GM23338 (cell line): ENCODE measurements around the gene YJEFN3. TPM values are rescaled to one million over a fixed set of nuclear protein-coding genes. Genes with fewer than 3 reads are reported as not detected.

ENCODE experiments used
- ATAC-seq: fragments of 200-7000 bp; cut with Tn5 transposase; 3 replicates; pipeline ENCODE4 v1.9.1; 2020
- DNase-seq: peaks from one replicate; pipeline ENCODE4 v3.0.0-alpha.2; 2015; ENCODE audit warnings: low spot score
- H2AFZ ChIP-seq: fragments of 200-600 bp; sonication (generic); 2 replicates; pipeline ENCODE4 v1.8.0; 2016; ENCODE audit warnings: antibody characterized with exemption, mild to moderate bottlenecking, moderate library complexity
- H3F3A ChIP-seq: fragments of 200-600 bp; sonication (generic); replicated peaks from 2 replicates; pipeline ENCODE4 v1.8.0; 2017; ENCODE audit warnings: antibody characterized with exemption, mixed run types, low read depth
- H3K27ac ChIP-seq: fragments of 200-600 bp; sonication (generic); 2 replicates; pipeline ENCODE4 v1.6.1; 2016; ENCODE audit warnings: low read depth
- H3K27me3 ChIP-seq: fragments of 200-600 bp; sonication (generic); 2 replicates; pipeline ENCODE4 v1.8.0; 2016; ENCODE audit warnings: mild to moderate bottlenecking, mixed run types, moderate library complexity; ENCODE audit not compliant: insufficient read depth
- H3K36me3 ChIP-seq: fragments of 200-600 bp; sonication (generic); 2 replicates; pipeline ENCODE4 v1.8.0; 2016; ENCODE audit warnings: mild to moderate bottlenecking; ENCODE audit not compliant: insufficient read depth
- H3K4me1 ChIP-seq: fragments of 200-600 bp; sonication (generic); 2 replicates; pipeline ENCODE4 v1.8.0; 2016; ENCODE audit warnings: mild to moderate bottlenecking, moderate library complexity; ENCODE audit not compliant: insufficient read depth
- H3K4me2 ChIP-seq: fragments of 200-600 bp; sonication (generic); 2 replicates; pipeline ENCODE4 v1.7.1; 2017; ENCODE audit warnings: mixed run types
- H3K4me3 ChIP-seq: fragments of 200-600 bp; sonication (generic); 2 replicates; pipeline ENCODE4 v1.6.1; 2016; ENCODE audit warnings: mixed run types
- H3K79me2 ChIP-seq: fragments of 200-600 bp; sonication (generic); replicated peaks from 2 replicates; pipeline ENCODE4 v1.8.0; 2017; ENCODE audit warnings: mild to moderate bottlenecking; ENCODE audit not compliant: insufficient read depth
- H3K9me2 ChIP-seq: fragments of 200-600 bp; sonication (generic); 2 replicates; pipeline ENCODE4 v1.8.0; 2017; ENCODE audit not compliant: insufficient read depth
- H4K20me1 ChIP-seq: fragments of 200-600 bp; sonication (generic); replicated peaks from 2 replicates; pipeline ENCODE4 v1.8.0; 2017; ENCODE audit warnings: mild to moderate bottlenecking; ENCODE audit not compliant: insufficient read depth
- H3K27ac Mint-ChIP-seq: 2 replicates; pipeline ENCODE4 v1.8.0; 2020; ENCODE audit warnings: inconsistent platforms, mild to moderate bottlenecking, moderate library complexity, mixed read lengths
- H3K27me3 Mint-ChIP-seq: 3 replicates; pipeline ENCODE4 v1.8.0; 2022; ENCODE audit warnings: low read depth, mild to moderate bottlenecking, moderate library complexity, mixed read lengths, inconsistent platforms; ENCODE audit not compliant: insufficient read depth, poor library complexity
- H3K36me3 Mint-ChIP-seq: 3 replicates; pipeline ENCODE4 v1.8.0; 2021; ENCODE audit warnings: low read depth, mild to moderate bottlenecking, inconsistent platforms, moderate library complexity, mixed read lengths
- H3K4me1 Mint-ChIP-seq: 3 replicates; pipeline ENCODE4 v1.8.0; 2020; ENCODE audit warnings: mild to moderate bottlenecking, inconsistent platforms, mixed read lengths
- H3K4me3 Mint-ChIP-seq: 3 replicates; pipeline ENCODE4 v1.8.0; 2021; ENCODE audit warnings: moderate library complexity, mild to moderate bottlenecking, inconsistent platforms, mixed read lengths
- H3K9me3 Mint-ChIP-seq: 3 replicates; pipeline ENCODE4 v1.8.0; 2020; ENCODE audit warnings: moderate library complexity, mild to moderate bottlenecking, inconsistent platforms, mixed read lengths
- CREB1 ChIP-seq: fragments of 250-450 bp; sonication (Bioruptor Pico); IDR thresholded peaks from 2 replicates; pipeline ENCODE4 v1.5.0; 2020; ENCODE audit warnings: low read depth, mild to moderate bottlenecking, moderate library complexity
- ETS1 ChIP-seq: IDR thresholded peaks from 2 replicates; pipeline ENCODE4 v1.6.1; 2016; ENCODE audit warnings: antibody characterized with exemption
- EZH2 ChIP-seq: fragments of 200-600 bp; sonication (generic); IDR thresholded peaks from one replicate; pipeline ENCODE4 v1.8.0; 2017; ENCODE audit warnings: antibody characterized with exemption, mild to moderate bottlenecking, low read depth; ENCODE audit not compliant: unreplicated experiment
- EZH2phosphoT487 ChIP-seq: fragments of 200-600 bp; sonication (generic); IDR thresholded peaks from one replicate; pipeline ENCODE4 v1.8.1; 2018; ENCODE audit warnings: antibody characterized with exemption; ENCODE audit not compliant: unreplicated experiment
- JUNB ChIP-seq: IDR thresholded peaks from one replicate; pipeline ENCODE4 v1.6.1; 2016; ENCODE audit warnings: antibody characterized with exemption; ENCODE audit not compliant: unreplicated experiment
- NANOG ChIP-seq: IDR thresholded peaks from 2 replicates; pipeline ENCODE4 v1.6.1; 2016; ENCODE audit warnings: antibody characterized with exemption, borderline replicate concordance
- POLR2AphosphoS5 ChIP-seq: IDR thresholded peaks from 2 replicates; pipeline ENCODE4 v1.6.1; 2016; ENCODE audit warnings: antibody characterized with exemption, low read depth
- REST ChIP-seq: IDR thresholded peaks from one replicate; pipeline ENCODE4 v1.6.1; 2018; ENCODE audit warnings: antibody characterized with exemption; ENCODE audit not compliant: unreplicated experiment
- STAT1 ChIP-seq: IDR thresholded peaks from one replicate; pipeline ENCODE4 v1.6.1; 2016; ENCODE audit warnings: antibody characterized with exemption; ENCODE audit not compliant: unreplicated experiment
- ZNF114 ChIP-seq: fragments of 250-450 bp; sonication (Bioruptor Pico); IDR thresholded peaks from 2 replicates; pipeline ENCODE4 v1.5.0; 2020; ENCODE audit warnings: mild to moderate bottlenecking, moderate library complexity
- ZNF331 ChIP-seq: fragments of 250-450 bp; sonication (Bioruptor Pico); IDR thresholded peaks from 2 replicates; pipeline ENCODE4 v1.5.0; 2020; ENCODE audit warnings: low read depth, mild to moderate bottlenecking, moderate library complexity
- ZNF462 ChIP-seq: fragments of 250-450 bp; sonication (Bioruptor Pico); IDR thresholded peaks from 2 replicates; pipeline ENCODE4 v1.5.0; 2020; ENCODE audit warnings: mild to moderate bottlenecking, moderate library complexity
- polyA plus RNA-seq: library from polyadenylated mRNA; unstranded; fragments of >200 nt; fragmentation: Nextera tagmentation; extraction: Ambion mirVana; gene quantifications from 2 replicates; pipeline ENCODE4 v1.2.1, GENCODE V29; 2016
- total RNA-seq: library from RNA; depleted of rRNA; stranded (reverse); fragments of >200 nt; shearing (Covaris generic); gene quantifications from 2 replicates; pipeline ENCODE4 v1.2.3, GENCODE V29; 2014
- TF ChIP-seq, protein P1 (sequence below), 2 experiments: fragments of 200-600 bp in 1 of 2; sonication (generic) in 1 of 2; conservative IDR thresholded peaks; 2 replicates each; pipeline versions ENCODE4 v1.5.1 to v1.6.1; 2016 to 2017; ENCODE audit warnings: antibody characterized with exemption in 2 of 2, low read depth in 2 of 2, mild to moderate bottlenecking in 2 of 2, moderate library complexity in 1 of 2

Gene YJEFN3
- total and polyA plus RNA-seq, 2 experiments from 2014 or later = 3.5 to 6.5 TPM

- TF ChIP-seq ZNF462 (no peak), JUNB (no peak), NANOG (no peak), STAT1 (no peak), CREB1 (CRISPR knock-in tag) (no peak), POLR2AphosphoS5 (no peak), REST (no peak), ZNF331 (no peak), ZNF114 (CRISPR knock-in tag) (no peak), EZH2phosphoT487 (no peak), EZH2 (no peak), ETS1 (no peak)
- TF ChIP-seq, protein P1, sequence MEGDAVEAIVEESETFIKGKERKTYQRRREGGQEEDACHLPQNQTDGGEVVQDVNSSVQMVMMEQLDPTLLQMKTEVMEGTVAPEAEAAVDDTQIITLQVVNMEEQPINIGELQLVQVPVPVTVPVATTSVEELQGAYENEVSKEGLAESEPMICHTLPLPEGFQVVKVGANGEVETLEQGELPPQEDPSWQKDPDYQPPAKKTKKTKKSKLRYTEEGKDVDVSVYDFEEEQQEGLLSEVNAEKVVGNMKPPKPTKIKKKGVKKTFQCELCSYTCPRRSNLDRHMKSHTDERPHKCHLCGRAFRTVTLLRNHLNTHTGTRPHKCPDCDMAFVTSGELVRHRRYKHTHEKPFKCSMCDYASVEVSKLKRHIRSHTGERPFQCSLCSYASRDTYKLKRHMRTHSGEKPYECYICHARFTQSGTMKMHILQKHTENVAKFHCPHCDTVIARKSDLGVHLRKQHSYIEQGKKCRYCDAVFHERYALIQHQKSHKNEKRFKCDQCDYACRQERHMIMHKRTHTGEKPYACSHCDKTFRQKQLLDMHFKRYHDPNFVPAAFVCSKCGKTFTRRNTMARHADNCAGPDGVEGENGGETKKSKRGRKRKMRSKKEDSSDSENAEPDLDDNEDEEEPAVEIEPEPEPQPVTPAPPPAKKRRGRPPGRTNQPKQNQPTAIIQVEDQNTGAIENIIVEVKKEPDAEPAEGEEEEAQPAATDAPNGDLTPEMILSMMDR (conservative IDR thresholded peaks at IDR 0.05; ENCODE audit: low read depth in 2 of 2) = no peak
- Histone ChIP-seq H3K79me2 (no peaks in the 10 kb centered on the region), H3K4me2 (no peak overlapping the region), H4K20me1 (no peaks in the 10 kb centered on the region; the same call in 1 of the 2 replicates), H3K9me2 (no peaks in the 10 kb centered on the region), H3K36me3 (no peaks in the 10 kb centered on the region), H3K27ac (no peak overlapping the region), H3K4me1 (no peaks in the 10 kb centered on the region), H3K27me3 (no peaks in the 10 kb centered on the region), H3F3A (no peaks in the 10 kb centered on the region), H2AFZ (no peak overlapping the region), H3K4me3 (no peak overlapping the region)
- peaks cover 4% of the 10 kb centered on the region for H3K27me3 Mint-ChIP-seq
- DNase-seq (no peak), ATAC-seq (peak; percentile 39; the same call in 2 of the 3 replicates)
- no peaks in the 10 kb centered on the region for H3K4me1 Mint-ChIP-seq
- no peak overlapping the region for H3K27ac Mint-ChIP-seq
- no peaks in the 10 kb centered on the region for H3K9me3 Mint-ChIP-seq
- H3K36me3 Mint-ChIP-seq = no peaks in the 10 kb centered on the region
- H3K4me3 Mint-ChIP-seq = no peak overlapping the region
These were observed 55.6 kb downstream of the YJEFN3 start for GRCh38 chr19:19584356-19584755.
